IMR-90 (cell line): ENCODE results near the gene ZNF43. TPM values are rescaled to one million over a fixed set of nuclear protein-coding genes. Genes with fewer than 3 reads are reported as not detected.
A peak's percentile ranks its signal among the peaks of the same experiment; 100 is the strongest.
"Not testable (repeated sequence)": the region's sequence is repeated elsewhere in the genome, so short reads cannot be mapped to it uniquely, and the experiment has no call there.

ENCODE experiments used
- ATAC-seq: fragments of 200-7000 bp; cut with Tn5 transposase; 2 replicates; pipeline ENCODE4 v1.9.1; 2020; ENCODE audit warnings: low read depth, mild to moderate bottlenecking, moderate library complexity
- BruUV-seq: library from RNA; stranded (reverse); fragments of 400-500 nt; replicated peaks from 2 replicates; lab custom pipeline; 2021; lab: Mats Ljungman, UMichigan
- CTCF ChIA-PET: fragments of 300-600 bp; formaldehyde crosslinking; extraction: SDS; loops from one replicate; lab custom pipeline; 2021; ENCODE audit warnings: antibody characterized with exemption; lab: Yijun Ruan, JAX
- POLR2A ChIA-PET: fragments of 300-600 bp; sonication (Branson Sonifier 250); formaldehyde crosslinking; loops from one replicate; lab custom pipeline; 2022; ENCODE audit warnings: antibody characterized with exemption; ENCODE audit not compliant: unreplicated experiment; lab: Charles Lee
- DNase-seq: peaks from one replicate; pipeline ENCODE4 v3.0.0; 2013
- H2AFZ ChIP-seq: replicated peaks from 2 replicates; pipeline ENCODE3; 2013; ENCODE audit warnings: low read length, mild to moderate bottlenecking; ENCODE audit not compliant: poor library complexity
- H2AK5ac ChIP-seq: 2 replicates; pipeline ENCODE4 v1.6.1; 2013; ENCODE audit warnings: low read depth, low read length, inconsistent platforms
- H2AK9ac ChIP-seq: replicated peaks from 2 replicates; pipeline ENCODE3; 2013; ENCODE audit warnings: mild to moderate bottlenecking, low read depth, low read length, moderate library complexity; ENCODE audit not compliant: poor library complexity
- H2BK120ac ChIP-seq: 2 replicates; pipeline ENCODE4 v1.6.1; 2013; ENCODE audit warnings: low read depth, low read length, inconsistent platforms
- H2BK15ac ChIP-seq: 3 replicates; pipeline ENCODE4 v1.6.1; 2013; ENCODE audit warnings: low read depth, low read length, inconsistent platforms
- H2BK20ac ChIP-seq: 2 replicates; pipeline ENCODE4 v1.6.1; 2013; ENCODE audit warnings: low read depth, mild to moderate bottlenecking, inconsistent platforms, low read length, moderate library complexity
- H2BK5ac ChIP-seq: 2 replicates; pipeline ENCODE4 v1.6.1; 2013; ENCODE audit warnings: mild to moderate bottlenecking, low read depth, low read length, inconsistent platforms; ENCODE audit not compliant: poor library complexity, severe bottlenecking
- H3K14ac ChIP-seq: replicated peaks from 2 replicates; pipeline ENCODE4 v1.6.1; 2013; ENCODE audit warnings: low read depth, low read length, inconsistent platforms
- H3K18ac ChIP-seq: 2 replicates; pipeline ENCODE4 v1.6.1; 2013; ENCODE audit warnings: low read depth, low read length, control low read depth
- H3K23ac ChIP-seq: 2 replicates; pipeline ENCODE4 v1.6.1; 2013; ENCODE audit warnings: low read depth, low read length, inconsistent platforms
- H3K27ac ChIP-seq: 2 replicates; pipeline ENCODE4 v1.5.1; 2013; ENCODE audit warnings: mild to moderate bottlenecking, control low read depth, low read length; ENCODE audit not compliant: insufficient read depth
- H3K27me3 ChIP-seq: 2 replicates; pipeline ENCODE4 v1.6.1; 2013; ENCODE audit warnings: low read length; ENCODE audit not compliant: control insufficient read depth, insufficient read depth
- H3K36me3 ChIP-seq: 2 replicates; pipeline ENCODE4 v1.6.1; 2013; ENCODE audit warnings: low read length, mixed read lengths; ENCODE audit not compliant: control insufficient read depth, insufficient read depth
- H3K4ac ChIP-seq: 2 replicates; pipeline ENCODE4 v1.6.1; 2013; ENCODE audit warnings: low read depth, low read length, inconsistent platforms
- H3K4me1 ChIP-seq: 2 replicates; pipeline ENCODE4 v1.6.1; 2013; ENCODE audit warnings: low read length, mixed read lengths; ENCODE audit not compliant: control insufficient read depth, insufficient read depth
- H3K4me2 ChIP-seq: 2 replicates; pipeline ENCODE4 v1.6.1; 2013; ENCODE audit warnings: low read depth, mild to moderate bottlenecking, control low read depth, low read length, moderate library complexity
- H3K4me3 ChIP-seq: 2 replicates; pipeline ENCODE4 v1.5.1; 2013; ENCODE audit warnings: low read depth, mild to moderate bottlenecking, control low read depth, low read length, moderate library complexity; ENCODE audit not compliant: insufficient read depth
- H3K56ac ChIP-seq: 2 replicates; pipeline ENCODE4 v1.6.1; 2013; ENCODE audit warnings: low read length, inconsistent platforms; ENCODE audit not compliant: insufficient read depth; ENCODE audit errors: extremely low read depth
- H3K79me1 ChIP-seq, 2 experiments: 2 replicates each; pipeline ENCODE4 v1.6.1; 2013; ENCODE audit warnings: low read length in 2 of 2, inconsistent platforms in 1 of 2, low read depth in 1 of 2
- H3K9ac ChIP-seq: 2 replicates; pipeline ENCODE4 v1.6.1; 2013; ENCODE audit warnings: low read depth, low read length, control low read depth
- H3K9me1 ChIP-seq: 2 replicates; pipeline ENCODE4 v1.6.1; 2013; ENCODE audit warnings: low read length, inconsistent platforms; ENCODE audit not compliant: insufficient read depth
- H3K9me3 ChIP-seq: 2 replicates; pipeline ENCODE4 v1.6.1; 2013; ENCODE audit warnings: low read length; ENCODE audit not compliant: control insufficient read depth, insufficient read depth
- H4K20me1 ChIP-seq: 2 replicates; pipeline ENCODE4 v1.6.1; 2013; ENCODE audit warnings: low read length, inconsistent platforms; ENCODE audit not compliant: insufficient read depth
- H4K5ac ChIP-seq: 2 replicates; pipeline ENCODE4 v1.6.1; 2013; ENCODE audit warnings: mild to moderate bottlenecking, low read depth, low read length, control low read depth
- H4K8ac ChIP-seq, 2 experiments: 2 replicates each; pipeline ENCODE4 v1.6.1; 2013; ENCODE audit warnings: low read depth in 2 of 2, low read length in 2 of 2, control low read depth in 1 of 2, inconsistent platforms in 1 of 2
- H4K91ac ChIP-seq: 2 replicates; pipeline ENCODE4 v1.6.1; 2013; ENCODE audit warnings: low read depth, low read length, inconsistent platforms; ENCODE audit not compliant: insufficient read depth
- CEBPB ChIP-seq: IDR thresholded peaks from 2 replicates; pipeline ENCODE4 v1.6.1; 2012; ENCODE audit warnings: low read depth, low read length, improper control_type of control experiment
- RAD21 ChIP-seq: IDR thresholded peaks from 2 replicates; pipeline ENCODE4 v1.6.1; 2012; ENCODE audit warnings: low read length, improper control_type of control experiment
- RCOR1 ChIP-seq: IDR thresholded peaks from 2 replicates; pipeline ENCODE4 v1.6.1; 2012; ENCODE audit warnings: mild to moderate bottlenecking, low read length, improper control_type of control experiment; ENCODE audit not compliant: insufficient replicate concordance
- WGBS, 2 experiments: methylation state at CpG; one replicate each; pipeline versions ENCODE4 v1.1.5 to v1.1.7; 2013; ENCODE audit warnings: missing lambda C conversion rate in 2 of 2; ENCODE audit not compliant: insufficient read length in 1 of 2; ENCODE audit errors: extremely low coverage in 2 of 2; 5-methylcytosine and 5-hydroxymethylcytosine counted together
- dilution Hi-C: fragments of 300-500 bp; cut with HindIII; formaldehyde crosslinking; loops from one replicate; pipeline ENCODE4 v1.14.3; 2018; ENCODE audit warnings: low sequenced_read_pairs; ENCODE audit not compliant: unreplicated experiment
- in situ Hi-C: fragments of 300-500 bp; cut with MboI; formaldehyde crosslinking; loops from 3 replicates; pipeline ENCODE4 v1.14.3; 2019; ENCODE audit warnings: low sequenced_read_pairs, inconsistent platforms, mixed read lengths
- intact Hi-C: fragments of 100-400 bp; cut with micrococcal nuclease; formaldehyde crosslinking; loops from 2 replicates; pipeline ENCODE4 v1.10.0; 2022
- polyA plus RNA-seq, 3 experiments: library from polyadenylated mRNA; depleted of rRNA; stranded (reverse); fragments of >200 nt; gene quantifications; 2 replicates each; pipeline ENCODE4 v1.2.3, GENCODE V29; 2012; ENCODE audit warnings: low replicate concordance in 1 of 3
- total RNA-seq: library from RNA; depleted of rRNA; stranded (reverse); fragments of >200 nt; gene quantifications from 2 replicates; pipeline ENCODE4 v1.2.3, GENCODE V29; 2012

Gene ZNF43
- total and polyA plus RNA-seq, 2 of the 4 experiments (the other 2 are of a cell fraction): 2.9 to 8.8 TPM

DNA sequence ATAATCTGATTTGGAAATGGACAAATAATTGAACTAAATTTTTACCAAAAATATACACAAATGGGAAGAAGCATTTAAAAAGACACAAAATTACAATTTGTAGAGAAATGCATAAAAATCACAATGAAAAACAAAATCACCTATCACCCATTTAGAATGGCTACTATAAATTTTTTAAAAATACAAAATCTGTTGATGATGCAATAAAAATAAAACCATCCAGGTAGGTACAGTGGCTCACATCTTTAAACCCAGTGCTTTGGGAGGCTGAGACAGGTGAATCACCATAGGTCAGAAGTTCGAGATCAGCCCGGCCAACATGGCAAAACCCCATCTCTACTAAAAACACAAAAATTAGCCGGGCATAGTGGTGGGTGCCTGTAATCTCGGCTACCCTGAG lies 23.5 kb downstream of the ZNF43 start:
- H3K27ac ChIP-seq: no peak overlapping the region
- H3K9me3 ChIP-seq: peaks cover 69% of the 10 kb centered on the region
- no TSS peak for BruUV-seq
- no peak overlapping the region for H2BK15ac ChIP-seq
- no peak overlapping the region for H2BK120ac ChIP-seq
- H2AK9ac ChIP-seq: no peak overlapping the region
- CTCF ChIA-PET: no interaction called here
- H4K20me1 ChIP-seq: no peaks in the 10 kb centered on the region
- dilution Hi-C loops: no loop called here
- no peak overlapping the region for H4K5ac ChIP-seq
- no peak overlapping the region for H3K14ac ChIP-seq
- intact Hi-C loops: no loop called here
- H2BK20ac ChIP-seq: no peak overlapping the region
- no peak overlapping the region for H2AK5ac ChIP-seq
- no peaks in the 10 kb centered on the region for H3K79me1 ChIP-seq
- POLR2A ChIA-PET: no interaction called here
- no peaks in the 10 kb centered on the region for H3K4me1 ChIP-seq
- H4K8ac ChIP-seq: no peak overlapping the region
- H2AFZ ChIP-seq: no peak overlapping the region
- ATAC-seq: no peak
- H2BK5ac ChIP-seq: no peak overlapping the region
- H3K23ac ChIP-seq: no peak overlapping the region
- WGBS, 2 experiments: no CpG with 5 or more reads among the region's 4 CpGs
- H3K27me3 ChIP-seq: no peaks in the 10 kb centered on the region
- no peak overlapping the region for H4K91ac ChIP-seq
- in situ Hi-C loops: no loop called here
- no peak overlapping the region for H3K56ac ChIP-seq
- no peak overlapping the region for H3K4me2 ChIP-seq
- no peak overlapping the region for H3K4ac ChIP-seq
- no peak overlapping the region for H3K9ac ChIP-seq
- no peak for DNase-seq
- no peak overlapping the region for H3K18ac ChIP-seq
- H3K36me3 ChIP-seq: peaks cover 60% of the 10 kb centered on the region
- no peaks in the 10 kb centered on the region for H3K9me1 ChIP-seq
- TF ChIP-seq RCOR1 (no peak), CEBPB (peak; percentile 31; the same call in 1 of the 2 replicates), RAD21 (no peak)
- no peak overlapping the region for H3K4me3 ChIP-seq

DNA sequence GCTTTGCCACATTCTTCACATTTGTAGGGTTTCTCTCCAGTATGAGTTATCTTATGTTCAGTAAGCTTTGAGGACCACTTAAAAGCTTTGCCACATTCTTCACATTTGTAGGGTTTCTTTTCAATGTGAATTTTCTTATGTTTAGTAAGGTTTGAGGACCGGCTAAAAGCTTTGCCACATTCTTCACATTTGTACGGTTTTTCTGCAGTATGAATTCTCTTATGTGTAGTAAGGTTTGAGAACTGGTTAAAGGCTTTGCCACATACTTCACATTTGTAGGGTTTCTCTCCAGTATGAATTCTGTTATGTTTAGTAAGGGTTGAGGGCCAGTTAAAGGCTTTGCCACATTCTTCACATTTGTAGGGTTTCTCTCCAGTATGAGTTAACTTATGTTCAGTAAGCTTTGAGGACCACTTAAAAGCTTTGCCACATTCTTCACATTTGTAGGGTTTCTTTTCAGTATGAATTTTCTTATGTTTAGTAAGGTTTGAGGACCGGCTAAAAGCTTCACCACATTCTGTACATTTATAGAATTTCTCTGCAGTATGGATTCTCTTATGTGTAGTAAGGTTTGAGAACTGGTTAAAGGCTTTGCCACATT lies 27.5 kb downstream of the ZNF43 start:
- intact Hi-C loops, H4K8ac ChIP-seq: not testable (repeated sequence)

More for the DNA sequence above, 27.5 kb downstream of the ZNF43 start:
- H3K4ac ChIP-seq, dilution Hi-C loops, H2BK120ac ChIP-seq, H2BK15ac ChIP-seq, H3K27me3 ChIP-seq, H2AFZ ChIP-seq, H3K23ac ChIP-seq, H3K18ac ChIP-seq, ATAC-seq, H3K27ac ChIP-seq, H4K5ac ChIP-seq, H3K56ac ChIP-seq, H3K79me1 ChIP-seq, BruUV-seq, H2AK5ac ChIP-seq, H3K4me2 ChIP-seq, H2AK9ac ChIP-seq, H4K91ac ChIP-seq, H2BK5ac ChIP-seq, H3K14ac ChIP-seq, H4K20me1 ChIP-seq, H3K9me1 ChIP-seq, CTCF ChIA-PET, H2BK20ac ChIP-seq, H3K9ac ChIP-seq, in situ Hi-C loops, H3K4me3 ChIP-seq, H3K4me1 ChIP-seq, DNase-seq, POLR2A ChIA-PET: not testable (repeated sequence)
- H3K36me3 ChIP-seq: peaks cover 33% of the 10 kb centered on the region
- no CpG with 5 or more reads among the region's 3 CpGs for WGBS, 2 experiments
- peaks cover 64% of the 10 kb centered on the region for H3K9me3 ChIP-seq
